HepG2 (cell line): ENCODE measurements around the gene PLEKHG2. TPM values are rescaled to one million over a fixed set of nuclear protein-coding genes. Genes with fewer than 3 reads are reported as not detected.
A peak's percentile ranks its signal among the peaks of the same experiment; 100 is the strongest.

Source experiments
- ARID2 ChIP-seq: sonication (generic); formaldehyde crosslinking; IDR thresholded peaks from 2 replicates; pipeline ENCODE4 v1.8.1; 2022; ENCODE audit warnings: mild to moderate bottlenecking, missing genetic modification reagents, borderline replicate concordance
- ELF1 ChIP-seq: sonication (generic); formaldehyde crosslinking; IDR thresholded peaks from 2 replicates; pipeline ENCODE4 v1.4.0; 2020; ENCODE audit warnings: missing genetic modification reagents
- GABPA ChIP-seq, 2 experiments: IDR thresholded peaks; 2 replicates each; pipeline ENCODE4 v1.6.1; 2011 to 2016; ENCODE audit warnings: low read depth in 2 of 2, low read length in 1 of 2, missing biosample characterization in 1 of 2, missing genetic modification characterization in 1 of 2
- GFI1 ChIP-seq: sonication (generic); formaldehyde crosslinking; IDR thresholded peaks from 2 replicates; pipeline ENCODE4 v1.5.0; 2020; ENCODE audit warnings: missing genetic modification reagents, mild to moderate bottlenecking, borderline replicate concordance
- GLI4 ChIP-seq: sonication (generic); formaldehyde crosslinking; IDR thresholded peaks from 2 replicates; pipeline ENCODE4 v1.5.1; 2020; ENCODE audit warnings: missing genetic modification reagents, mild to moderate bottlenecking, moderate library complexity, borderline replicate concordance
- HMG20A ChIP-seq: IDR thresholded peaks from 2 replicates; pipeline ENCODE4 v1.6.1; 2016; ENCODE audit warnings: borderline replicate concordance
- HOXA3 ChIP-seq: sonication (generic); formaldehyde crosslinking; IDR thresholded peaks from 2 replicates; pipeline ENCODE4 v1.5.0; 2020; ENCODE audit warnings: missing genetic modification reagents
- NCOA5 ChIP-seq: sonication (generic); formaldehyde crosslinking; IDR thresholded peaks from 2 replicates; pipeline ENCODE4 v1.4.0; 2020; ENCODE audit warnings: missing genetic modification reagents
- RBM22 ChIP-seq: fragments of 200-400 bp; formaldehyde crosslinking; optimal IDR thresholded peaks from 2 replicates; pipeline ENCODE3; 2017; ENCODE audit warnings: mild to moderate bottlenecking, low read length, moderate library complexity
- SCMH1 ChIP-seq: sonication (generic); formaldehyde crosslinking; IDR thresholded peaks from 2 replicates; pipeline ENCODE4 v1.9.0; 2021; ENCODE audit warnings: missing genetic modification reagents, mild to moderate bottlenecking, borderline replicate concordance
- SMARCE1 ChIP-seq: fragments of 450-650 bp; IDR thresholded peaks from 2 replicates; pipeline ENCODE4 v1.6.1; 2017; ENCODE audit warnings: borderline replicate concordance
- SP5 ChIP-seq: IDR thresholded peaks from 2 replicates; pipeline ENCODE4 v1.6.1; 2016; ENCODE audit warnings: low read depth, borderline replicate concordance
- STAG1 ChIP-seq: sonication (generic); formaldehyde crosslinking; IDR thresholded peaks from 2 replicates; pipeline ENCODE4 v1.4.0; 2020; ENCODE audit warnings: missing genetic modification reagents
- ZFX ChIP-seq: sonication (generic); formaldehyde crosslinking; IDR thresholded peaks from 2 replicates; pipeline ENCODE4 v1.4.0; 2020; ENCODE audit warnings: mild to moderate bottlenecking, low read depth, missing genetic modification reagents, moderate library complexity
- ZNF17 ChIP-seq: sonication (generic); formaldehyde crosslinking; IDR thresholded peaks from 2 replicates; pipeline ENCODE4 v1.5.0; 2020; ENCODE audit warnings: mild to moderate bottlenecking, missing genetic modification reagents
- ZNF232 ChIP-seq: sonication (generic); formaldehyde crosslinking; IDR thresholded peaks from 2 replicates; pipeline ENCODE4 v1.4.0; 2020; ENCODE audit warnings: missing genetic modification reagents, borderline replicate concordance
- ZNF263 ChIP-seq: sonication (generic); formaldehyde crosslinking; IDR thresholded peaks from 2 replicates; pipeline ENCODE4 v1.4.0; 2020; ENCODE audit warnings: missing genetic modification reagents
- ZNF296 ChIP-seq: sonication (generic); formaldehyde crosslinking; conservative IDR thresholded peaks from 2 replicates; pipeline ENCODE4 v1.5.0; 2020; ENCODE audit warnings: mild to moderate bottlenecking, missing genetic modification reagents
- ZNF331 ChIP-seq: sonication (generic); formaldehyde crosslinking; IDR thresholded peaks from 2 replicates; pipeline ENCODE4 v1.4.0; 2020; ENCODE audit warnings: missing genetic modification reagents
- ZNF589 ChIP-seq: sonication (generic); formaldehyde crosslinking; conservative IDR thresholded peaks from 2 replicates; pipeline ENCODE4 v1.8.0; 2022; ENCODE audit warnings: mild to moderate bottlenecking, moderate library complexity, missing genetic modification reagents
- ZSCAN31 ChIP-seq: sonication (generic); formaldehyde crosslinking; IDR thresholded peaks from 2 replicates; pipeline ENCODE4 v1.5.0; 2020; ENCODE audit warnings: low read depth, mild to moderate bottlenecking, missing genetic modification reagents
- ZSCAN9 ChIP-seq: IDR thresholded peaks from 2 replicates; pipeline ENCODE4 v1.6.1; 2016; ENCODE audit warnings: borderline replicate concordance
- polyA plus RNA-seq, 8 experiments: library from polyadenylated mRNA; depleted of rRNA in 3 of 8; stranded (reverse) in 7 of 8; unstranded in 1 of 8; fragments of >200 nt; fragmentation: Illumina TruSeq in 4 of 8; extraction: Trizol in 4 of 8; gene quantifications; 2 replicates each; pipeline versions ENCODE4 v1.2.1 to v1.2.3, GENCODE V29; 2011 to 2016; ENCODE audit warnings: low read depth in 4 of 8, missing spikeins in 1 of 8, mixed read lengths in 1 of 8; ENCODE audit not compliant: insufficient read depth in 1 of 8
- total RNA-seq, 5 experiments: library from RNA; depleted of rRNA; stranded (reverse); fragments of >200 nt; fragmentation: Illumina TruSeq; extraction: Trizol; gene quantifications; 2 replicates each; pipeline ENCODE4 v1.2.3, GENCODE V29; 2016; ENCODE audit warnings: low read depth in 1 of 5
- TF ChIP-seq, protein P1 (sequence below): sonication (generic); formaldehyde crosslinking; IDR thresholded peaks from 2 replicates; pipeline ENCODE4 v1.5.0; 2020; ENCODE audit warnings: mild to moderate bottlenecking, missing genetic modification reagents, borderline replicate concordance

Gene PLEKHG2
- total and polyA plus RNA-seq, 2 of the 13 experiments (the other 11 are each of a cell fraction or from before 2014, with no cell fraction given) = 3.6 to 6.8 TPM

DNA sequence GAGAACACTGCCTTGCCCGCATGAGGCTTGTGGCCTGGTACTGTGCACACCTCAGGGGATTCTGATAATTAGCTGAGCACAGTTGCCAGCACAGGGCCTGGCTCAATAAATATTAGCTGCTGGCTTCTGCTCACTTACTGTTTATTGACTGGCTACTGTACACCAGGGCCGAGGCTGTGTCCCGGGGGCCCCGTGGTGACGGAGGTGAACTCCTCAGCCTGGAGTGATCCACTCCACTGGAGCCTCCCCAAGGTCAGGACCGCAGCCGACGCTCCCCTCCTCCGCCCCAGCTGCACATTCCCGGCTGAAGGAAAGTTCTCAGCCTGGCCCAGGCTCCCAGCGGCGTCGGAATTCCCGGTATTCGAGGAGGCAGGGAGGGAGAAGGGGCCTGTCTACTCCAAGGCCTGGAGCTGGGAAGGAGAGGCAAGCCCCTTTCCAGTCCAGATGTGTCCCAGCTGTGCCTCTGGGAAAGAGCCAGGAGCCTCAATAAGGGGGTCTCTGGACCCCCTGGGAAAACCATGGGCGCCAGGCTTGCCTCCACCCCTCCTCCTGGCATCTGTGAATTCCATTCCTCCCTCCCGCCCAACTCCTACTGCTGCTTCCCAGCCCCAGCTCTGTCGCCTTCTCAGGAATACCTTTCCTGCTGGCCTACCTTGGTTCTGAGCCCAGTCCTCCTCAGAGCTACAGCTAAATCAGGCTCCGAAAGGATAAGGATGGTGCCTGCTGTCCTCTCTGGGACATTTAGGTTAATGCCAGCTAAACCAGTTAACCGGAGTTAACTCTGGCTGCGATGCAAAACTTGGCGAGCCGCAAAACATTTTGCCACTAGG is 16.0 kb downstream of the PLEKHG2 start (continued):
- no peak for TF ChIP-seq ELF1 (CRISPR knock-in tag)
- TF ChIP-seq GLI4 (CRISPR knock-in tag) = no peak
- no peak; the same call in 1 of the 2 replicates for TF ChIP-seq HMG20A (CRISPR knock-in tag)
- TF ChIP-seq SP5 (CRISPR knock-in tag) = no peak
- TF ChIP-seq SCMH1 (CRISPR knock-in tag) = no peak
- TF ChIP-seq SMARCE1 = no peak
- peak; percentile 49; the same call in 1 of the 2 replicates for TF ChIP-seq ZNF331 (CRISPR knock-in tag)
- no peak for TF ChIP-seq ZNF232
- TF ChIP-seq ZNF263 = peak; percentile 91
- no peak for TF ChIP-seq RBM22
- TF ChIP-seq ZNF17 (CRISPR knock-in tag) = no peak
- TF ChIP-seq ZSCAN9 (CRISPR knock-in tag) = peak; percentile 28; the same call in 1 of the 2 replicates
- TF ChIP-seq GABPA (IDR thresholded peaks at IDR 0.05; ENCODE audit: low read depth, low read length) = no peak
- TF ChIP-seq GABPA (CRISPR knock-in tag; IDR thresholded peaks at IDR 0.05; ENCODE audit: low read depth) = no peak; the same call in 1 of the 2 replicates
- TF ChIP-seq NCOA5 (CRISPR knock-in tag) = no peak
- TF ChIP-seq ZNF589 (CRISPR knock-in tag) = no peak
- no peak for TF ChIP-seq ZSCAN31
- TF ChIP-seq, protein P1, sequence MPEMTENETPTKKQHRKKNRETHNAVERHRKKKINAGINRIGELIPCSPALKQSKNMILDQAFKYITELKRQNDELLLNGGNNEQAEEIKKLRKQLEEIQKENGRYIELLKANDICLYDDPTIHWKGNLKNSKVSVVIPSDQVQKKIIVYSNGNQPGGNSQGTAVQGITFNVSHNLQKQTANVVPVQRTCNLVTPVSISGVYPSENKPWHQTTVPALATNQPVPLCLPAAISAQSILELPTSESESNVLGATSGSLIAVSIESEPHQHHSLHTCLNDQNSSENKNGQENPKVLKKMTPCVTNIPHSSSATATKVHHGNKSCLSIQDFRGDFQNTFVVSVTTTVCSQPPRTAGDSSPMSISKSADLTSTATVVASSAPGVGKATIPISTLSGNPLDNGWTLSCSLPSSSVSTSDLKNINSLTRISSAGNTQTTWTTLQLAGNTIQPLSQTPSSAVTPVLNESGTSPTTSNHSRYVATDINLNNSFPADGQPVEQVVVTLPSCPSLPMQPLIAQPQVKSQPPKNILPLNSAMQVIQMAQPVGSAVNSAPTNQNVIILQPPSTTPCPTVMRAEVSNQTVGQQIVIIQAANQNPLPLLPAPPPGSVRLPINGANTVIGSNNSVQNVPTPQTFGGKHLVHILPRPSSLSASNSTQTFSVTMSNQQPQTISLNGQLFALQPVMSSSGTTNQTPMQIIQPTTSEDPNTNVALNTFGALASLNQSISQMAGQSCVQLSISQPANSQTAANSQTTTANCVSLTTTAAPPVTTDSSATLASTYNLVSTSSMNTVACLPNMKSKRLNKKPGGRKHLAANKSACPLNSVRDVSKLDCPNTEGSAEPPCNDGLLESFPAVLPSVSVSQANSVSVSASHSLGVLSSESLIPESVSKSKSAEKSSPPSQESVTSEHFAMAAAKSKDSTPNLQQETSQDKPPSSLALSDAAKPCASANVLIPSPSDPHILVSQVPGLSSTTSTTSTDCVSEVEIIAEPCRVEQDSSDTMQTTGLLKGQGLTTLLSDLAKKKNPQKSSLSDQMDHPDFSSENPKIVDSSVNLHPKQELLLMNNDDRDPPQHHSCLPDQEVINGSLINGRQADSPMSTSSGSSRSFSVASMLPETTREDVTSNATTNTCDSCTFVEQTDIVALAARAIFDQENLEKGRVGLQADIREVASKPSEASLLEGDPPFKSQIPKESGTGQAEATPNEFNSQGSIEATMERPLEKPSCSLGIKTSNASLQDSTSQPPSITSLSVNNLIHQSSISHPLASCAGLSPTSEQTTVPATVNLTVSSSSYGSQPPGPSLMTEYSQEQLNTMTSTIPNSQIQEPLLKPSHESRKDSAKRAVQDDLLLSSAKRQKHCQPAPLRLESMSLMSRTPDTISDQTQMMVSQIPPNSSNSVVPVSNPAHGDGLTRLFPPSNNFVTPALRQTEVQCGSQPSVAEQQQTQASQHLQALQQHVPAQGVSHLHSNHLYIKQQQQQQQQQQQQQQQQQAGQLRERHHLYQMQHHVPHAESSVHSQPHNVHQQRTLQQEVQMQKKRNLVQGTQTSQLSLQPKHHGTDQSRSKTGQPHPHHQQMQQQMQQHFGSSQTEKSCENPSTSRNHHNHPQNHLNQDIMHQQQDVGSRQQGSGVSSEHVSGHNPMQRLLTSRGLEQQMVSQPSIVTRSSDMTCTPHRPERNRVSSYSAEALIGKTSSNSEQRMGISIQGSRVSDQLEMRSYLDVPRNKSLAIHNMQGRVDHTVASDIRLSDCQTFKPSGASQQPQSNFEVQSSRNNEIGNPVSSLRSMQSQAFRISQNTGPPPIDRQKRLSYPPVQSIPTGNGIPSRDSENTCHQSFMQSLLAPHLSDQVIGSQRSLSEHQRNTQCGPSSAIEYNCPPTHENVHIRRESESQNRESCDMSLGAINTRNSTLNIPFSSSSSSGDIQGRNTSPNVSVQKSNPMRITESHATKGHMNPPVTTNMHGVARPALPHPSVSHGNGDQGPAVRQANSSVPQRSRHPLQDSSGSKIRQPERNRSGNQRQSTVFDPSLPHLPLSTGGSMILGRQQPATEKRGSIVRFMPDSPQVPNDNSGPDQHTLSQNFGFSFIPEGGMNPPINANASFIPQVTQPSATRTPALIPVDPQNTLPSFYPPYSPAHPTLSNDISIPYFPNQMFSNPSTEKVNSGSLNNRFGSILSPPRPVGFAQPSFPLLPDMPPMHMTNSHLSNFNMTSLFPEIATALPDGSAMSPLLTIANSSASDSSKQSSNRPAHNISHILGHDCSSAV = no peak
- TF ChIP-seq STAG1 = no peak
- no peak for TF ChIP-seq ZNF296 (CRISPR knock-in tag)
- TF ChIP-seq ZFX (CRISPR knock-in tag) = peak; percentile 60; the same call in 1 of the 2 replicates
- TF ChIP-seq HOXA3 (CRISPR knock-in tag) = peak; percentile 28; the same call in 1 of the 2 replicates
- TF ChIP-seq ARID2 (CRISPR knock-in tag) = 0 out of 2 replicates have a peak, but pooled peaks have one; percentile 39
- 0 out of 2 replicates have a peak, but pooled peaks have one; percentile 57 for TF ChIP-seq GFI1 (CRISPR knock-in tag)
